Bronchial epithelial cell (primary cell): ENCODE measurements around the gene NOS1AP. TPM values are rescaled to one million over a fixed set of nuclear protein-coding genes. Genes with fewer than 3 reads are reported as not detected.

Experiments used
- DNase-seq: peaks from one replicate; pipeline ENCODE4 v3.0.0-alpha.2; 2010; ENCODE audit warnings: low read depth
- FAIRE-seq: peaks from 2 replicates; lab custom pipeline; 2011; peaks lifted over from hg19 to GRCh38; lab: Jason Lieb, UNC
- H3K27me3 ChIP-seq: 2 replicates; pipeline ENCODE4 v1.5.1; 2011; ENCODE audit warnings: low read length; ENCODE audit not compliant: control insufficient read depth, insufficient read depth
- H3K36me3 ChIP-seq: 2 replicates; pipeline ENCODE4 v1.5.1; 2011; ENCODE audit warnings: low read length; ENCODE audit not compliant: control insufficient read depth, insufficient read depth
- H3K4me3 ChIP-seq: 2 replicates; pipeline ENCODE4 v1.5.1; 2011; ENCODE audit warnings: mild to moderate bottlenecking, low read depth, low read length, control low read depth
- CTCF ChIP-seq: IDR thresholded peaks from 2 replicates; pipeline ENCODE4 v1.5.1; 2011; ENCODE audit warnings: mild to moderate bottlenecking, moderate library complexity, low read length, control low read depth, inconsistent platforms; ENCODE audit not compliant: insufficient read depth, severe bottlenecking
- total RNA-seq: library from RNA; depleted of rRNA; stranded (reverse); fragments of >200 nt; gene quantifications from 2 replicates; pipeline ENCODE4 v1.2.1, GENCODE V29; 2014

NOS1AP gene
- total RNA-seq, 1 donor from 2014 or later = 1.3 TPM

- H3K4me3 ChIP-seq = no peak overlapping the region
- FAIRE-seq (no peak), DNase-seq (no peak)
- no peak for TF ChIP-seq CTCF
- H3K36me3 ChIP-seq = no peaks in the 10 kb centered on the region
- no peaks in the 10 kb centered on the region for H3K27me3 ChIP-seq
Observed at GRCh38 chr1:162113419-162113818, 43.9 kb downstream of the NOS1AP start.

DNA sequence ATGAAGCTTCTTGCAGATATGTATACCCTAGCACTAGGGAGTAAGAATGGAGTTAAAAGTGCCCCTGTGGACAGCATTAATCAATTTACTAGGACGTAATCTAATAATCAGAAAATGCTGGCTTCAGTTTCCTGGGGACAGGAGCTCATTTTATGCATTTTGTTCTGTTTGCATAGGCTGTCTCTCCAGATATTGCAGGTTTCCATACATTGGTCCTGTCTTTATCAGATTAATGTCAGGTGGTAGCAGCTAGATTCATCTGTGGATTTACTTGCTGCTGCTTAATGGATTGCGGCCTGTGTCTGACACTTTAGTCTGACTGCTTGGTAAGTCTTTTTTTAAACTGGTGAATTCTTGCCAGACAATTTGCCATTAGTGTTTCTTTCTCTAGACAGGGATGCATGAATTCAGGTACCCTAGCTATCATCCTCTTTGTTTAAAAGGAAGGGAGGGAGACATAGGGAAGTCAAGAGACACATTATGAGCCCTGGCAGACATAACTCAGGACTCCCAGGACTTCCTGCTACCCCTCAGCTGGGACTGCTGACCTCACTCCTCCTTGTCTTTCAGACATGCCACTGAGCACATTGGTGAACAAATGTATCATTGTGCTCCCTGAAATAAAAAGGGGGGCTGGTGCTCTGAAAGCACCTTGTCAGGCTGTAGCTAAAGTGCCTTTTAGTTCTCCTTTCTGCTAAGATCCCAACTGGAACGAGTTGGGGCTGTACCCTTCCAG is 47.7 kb downstream of the NOS1AP start:
- Histone ChIP-seq H3K4me3 (no peak overlapping the region), H3K27me3 (no peaks in the 10 kb centered on the region), H3K36me3 (no peaks in the 10 kb centered on the region)
- no peak for DNase-seq
- no peak for FAIRE-seq
- TF ChIP-seq CTCF = no peak

- FAIRE-seq = no peak
- Histone ChIP-seq H3K4me3 (no peak overlapping the region), H3K36me3 (no peaks in the 10 kb centered on the region), H3K27me3 (no peaks in the 10 kb centered on the region)
- no peak for DNase-seq
- no peak for TF ChIP-seq CTCF
Observed at GRCh38 chr1:162118063-162118462, 48.6 kb downstream of the NOS1AP start.

GRCh38 chr1:162128693-162129356 is 59.3 kb downstream of the NOS1AP start:
- FAIRE-seq (no peak), DNase-seq (no peak)
- no peak for TF ChIP-seq CTCF
- no peaks in the 10 kb centered on the region for H3K27me3 ChIP-seq
- no peaks in the 10 kb centered on the region for H3K36me3 ChIP-seq
- no peak overlapping the region for H3K4me3 ChIP-seq

- FAIRE-seq (no peak), DNase-seq (no peak)
- no peak for TF ChIP-seq CTCF
- H3K36me3 ChIP-seq = no peaks in the 10 kb centered on the region
- no peak overlapping the region for H3K4me3 ChIP-seq
- no peaks in the 10 kb centered on the region for H3K27me3 ChIP-seq
Observed at GRCh38 chr1:162130308-162130707, 60.8 kb downstream of the NOS1AP start.
